HG03521 (cell line): Measurements from ENCODE around the gene FAM131C.

ENCODE experiments used
- ATAC-seq: cut with Tn5 transposase; IDR thresholded peaks from one replicate; pipeline ENCODE4 v1.9.1; 2021; ENCODE audit warnings: mild to moderate bottlenecking, moderate library complexity; ENCODE audit not compliant: unreplicated experiment

Gene FAM131C

GRCh38 chr1:16077406-16078245 is 4.2 kb upstream of the FAM131C start:
- ATAC-seq = no peak

GRCh38 chr1:16076865-16077238 is 3.4 kb upstream of the FAM131C start:
- no peak for ATAC-seq

GRCh38 chr1:16076031-16076864 is 2.8 kb upstream of the FAM131C start:
- ATAC-seq = no peak

GRCh38 chr1:16075337-16076030 is 2.0 kb upstream of the FAM131C start:
- no peak for ATAC-seq

GRCh38 chr1:16074217-16074616 is 766 bp upstream of the FAM131C start:
- ATAC-seq = no peak

GRCh38 chr1:16072616-16073484 is 601 bp downstream of the FAM131C start:
- ATAC-seq = no peak

- no peak for ATAC-seq
Measured at GRCh38 chr1:16072095-16072494, 1.4 kb downstream of the FAM131C start.

GRCh38 chr1:16071614-16072013 is 1.8 kb downstream of the FAM131C start:
- no peak for ATAC-seq

GRCh38 chr1:16070640-16071355 is 2.7 kb downstream of the FAM131C start:
- no peak for ATAC-seq

- no peak for ATAC-seq
Measured at GRCh38 chr1:16068356-16069270, 4.8 kb downstream of the FAM131C start.

- no peak for ATAC-seq
Measured at GRCh38 chr1:16067933-16068332, 5.5 kb downstream of the FAM131C start.

GRCh38 chr1:16067127-16067768 is 6.2 kb downstream of the FAM131C start:
- no peak for ATAC-seq

GRCh38 chr1:16066245-16066644 is 7.2 kb downstream of the FAM131C start:
- ATAC-seq = no peak

- ATAC-seq = no peak
Measured at GRCh38 chr1:16065269-16065576, 8.2 kb downstream of the FAM131C start.

GRCh38 chr1:16064536-16065268 is 8.7 kb downstream of the FAM131C start:
- ATAC-seq = no peak

- no peak for ATAC-seq
Measured at GRCh38 chr1:16063921-16064320, 9.5 kb downstream of the FAM131C start.

GRCh38 chr1:16063226-16063829 is 10.1 kb downstream of the FAM131C start:
- no peak for ATAC-seq
